HG03039 (cell line): Measurements from ENCODE around the gene MNAT1.
"Not testable (repeated sequence)": the region's sequence is repeated elsewhere in the genome, so short reads cannot be mapped to it uniquely, and the experiment has no call there.

Experiments
- ATAC-seq: cut with Tn5 transposase; IDR thresholded peaks from one replicate; pipeline ENCODE4 v1.9.1; 2021; ENCODE audit warnings: mild to moderate bottlenecking, moderate library complexity; ENCODE audit not compliant: unreplicated experiment

The MNAT1 gene

GRCh38 chr14:60800409-60800808 lies 65.8 kb downstream of the MNAT1 start:
- no peak for ATAC-seq

GRCh38 chr14:60803871-60804270 lies 69.3 kb downstream of the MNAT1 start:
- ATAC-seq = no peak

- no peak for ATAC-seq
These were observed 71.4 kb downstream of the MNAT1 start for GRCh38 chr14:60805841-60806430.

GRCh38 chr14:60807247-60807646 lies 72.7 kb downstream of the MNAT1 start:
- no peak for ATAC-seq

GRCh38 chr14:60807971-60808370 lies 73.4 kb downstream of the MNAT1 start:
- ATAC-seq = no peak

- no peak for ATAC-seq
These were observed 78.4 kb downstream of the MNAT1 start for GRCh38 chr14:60812987-60813386.

GRCh38 chr14:60815371-60815770 lies 80.8 kb downstream of the MNAT1 start:
- ATAC-seq = peak; percentile 72

GRCh38 chr14:60817113-60817512 lies 82.6 kb downstream of the MNAT1 start:
- ATAC-seq = no peak

- no peak for ATAC-seq
These were observed 85.0 kb downstream of the MNAT1 start for GRCh38 chr14:60819575-60819974.

- ATAC-seq = no peak
These were observed 104.0 kb downstream of the MNAT1 start for GRCh38 chr14:60838601-60839000.

GRCh38 chr14:60839057-60839456 lies 104.5 kb downstream of the MNAT1 start:
- ATAC-seq = no peak

- no peak for ATAC-seq
These were observed 105.1 kb downstream of the MNAT1 start for GRCh38 chr14:60839657-60840056.

GRCh38 chr14:60840313-60840712 lies 105.8 kb downstream of the MNAT1 start:
- ATAC-seq = no peak

- peak; percentile 92 for ATAC-seq
These were observed 111.0 kb downstream of the MNAT1 start for GRCh38 chr14:60845523-60845922.

GRCh38 chr14:60848066-60848465 lies 113.5 kb downstream of the MNAT1 start:
- no peak for ATAC-seq

- ATAC-seq = not testable (repeated sequence)
These were observed 117.1 kb downstream of the MNAT1 start for GRCh38 chr14:60851692-60852091.

- ATAC-seq = no peak
These were observed 121.5 kb downstream of the MNAT1 start for GRCh38 chr14:60856111-60856510.

GRCh38 chr14:60859525-60859924 lies 125.0 kb downstream of the MNAT1 start:
- no peak for ATAC-seq

GRCh38 chr14:60861545-60862140 lies 127.1 kb downstream of the MNAT1 start:
- ATAC-seq = no peak

GRCh38 chr14:60862283-60862682 lies 127.7 kb downstream of the MNAT1 start:
- no peak for ATAC-seq

- no peak for ATAC-seq
These were observed 128.7 kb downstream of the MNAT1 start for GRCh38 chr14:60863249-60863648.

- ATAC-seq = no peak
These were observed 131.0 kb downstream of the MNAT1 start for GRCh38 chr14:60865378-60866127.
